Activated CD4-positive, CD25-positive, alpha-beta regulatory T cell treated with anti-CD3 and anti-CD28 coated beads, Interleukin-2, amount 50 U/mL, for 24 hours (primary cell): ENCODE data around the gene CEND1.

Source experiments
- ATAC-seq, 2 donors: fragments of 150-1000 bp; cut with Tn5 transposase; one replicate each; pipeline ENCODE4 v1.10.0; 2021; ENCODE audit warnings: mild to moderate bottlenecking in 1 of 2, moderate library complexity in 1 of 2

CEND1 gene

DNA sequence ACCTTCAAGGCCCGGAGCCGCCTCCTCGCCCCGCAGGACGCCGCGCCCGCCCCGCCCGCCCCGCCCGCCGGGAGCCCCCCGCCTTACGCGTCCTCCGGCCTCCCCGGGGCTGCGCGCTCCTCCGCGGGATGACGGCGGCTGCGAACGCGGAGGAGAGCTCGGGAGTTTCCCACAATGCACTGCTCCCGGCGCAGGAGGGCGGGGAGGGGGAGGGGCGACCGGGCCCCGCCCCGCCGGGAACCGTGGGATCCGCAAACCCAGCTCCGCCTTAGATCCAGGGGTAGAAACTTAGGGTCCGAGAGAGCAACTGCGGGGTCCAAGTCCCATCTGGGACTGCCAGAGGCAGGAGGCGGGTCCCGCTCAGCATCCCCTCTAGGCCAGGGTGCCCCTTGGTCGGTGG, at the start of gene CEND1:
CEND1 (minus strand) TSS at position 148 of the 400 bp plus-strand sequence. CDS start 1,514 bp downstream, outside the sequence.
- peak; percentile 44 to 65 for ATAC-seq

- ATAC-seq = no peak
Observed at GRCh38 chr11:839280-839623, 49.4 kb upstream of the CEND1 start.

DNA sequence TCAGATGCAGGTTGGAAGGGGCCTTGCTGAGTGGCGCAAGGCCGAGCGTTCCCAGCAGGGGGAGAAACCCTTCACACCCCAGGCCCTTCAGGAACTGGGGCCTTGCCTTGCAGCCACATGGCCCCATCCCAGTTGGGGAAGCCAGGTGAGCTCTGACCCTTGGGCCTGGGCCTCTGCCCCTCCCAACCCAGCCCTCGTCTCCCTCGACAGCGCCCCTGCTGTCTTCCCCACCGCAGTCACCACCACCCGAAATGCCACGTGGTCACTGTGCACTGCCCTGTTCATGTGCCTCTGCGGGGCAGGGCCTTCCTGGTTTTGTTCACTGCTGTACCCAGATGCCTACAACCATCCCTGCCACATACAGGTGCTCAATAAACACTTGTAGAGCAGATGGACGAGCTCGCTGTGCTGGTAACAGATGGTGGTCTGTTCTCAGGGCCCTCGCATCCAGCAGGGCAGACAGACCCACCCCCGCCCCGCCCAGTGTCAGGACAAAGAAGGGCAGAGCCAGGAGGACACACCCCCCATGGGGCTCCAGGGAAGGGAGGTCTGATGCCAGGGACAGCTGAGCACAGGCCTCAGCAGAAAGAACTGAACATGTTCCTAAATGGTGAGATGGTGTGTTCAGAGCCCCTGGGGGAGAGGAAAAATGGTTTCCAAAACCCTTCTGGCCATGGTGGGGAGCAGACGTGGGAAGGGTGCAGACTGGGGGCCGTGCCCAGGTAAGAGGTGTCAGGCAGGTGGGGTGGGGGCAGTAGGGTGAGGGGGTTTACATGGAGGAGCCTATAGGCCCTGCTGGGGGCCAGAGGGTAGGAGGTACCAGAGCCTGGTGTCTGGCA, 48.8 kb upstream of the CEND1 start:
- ATAC-seq = no peak

DNA sequence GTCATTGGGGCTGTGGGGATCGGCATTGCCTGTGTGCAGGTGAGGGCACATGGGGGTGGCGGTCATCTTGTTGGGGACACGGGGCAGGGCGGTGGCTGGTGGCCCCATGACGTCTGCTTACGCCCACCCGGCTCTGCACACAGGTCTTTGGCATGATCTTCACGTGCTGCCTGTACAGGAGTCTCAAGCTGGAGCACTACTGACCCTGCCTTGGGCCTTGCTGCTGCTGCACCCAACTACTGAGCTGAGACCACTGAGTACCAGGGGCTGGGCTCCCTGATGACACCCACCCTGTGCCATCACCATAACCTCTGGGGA, 48.1 kb upstream of the CEND1 start:
- ATAC-seq = no peak

GRCh38 chr11:837189-837989, 47.5 kb upstream of the CEND1 start:
- ATAC-seq = no peak

DNA sequence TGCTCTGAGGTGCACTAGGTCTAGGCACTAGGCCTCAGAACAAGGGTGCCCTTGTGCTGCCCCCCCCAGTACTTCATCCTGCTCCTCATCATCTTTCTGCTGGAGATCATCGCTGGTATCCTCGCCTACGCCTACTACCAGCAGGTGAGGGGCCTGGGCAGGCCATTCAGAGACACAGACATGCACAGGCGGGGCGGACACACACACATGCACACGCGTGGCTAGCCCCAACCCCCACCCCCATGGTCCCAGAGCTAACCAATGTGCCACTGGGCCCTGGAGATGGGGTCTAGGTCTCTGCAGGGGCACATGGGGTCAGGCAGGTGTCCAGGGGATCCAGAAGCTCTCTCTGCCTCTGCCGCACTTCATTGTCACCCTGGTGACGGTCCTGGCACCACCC, 46.8 kb upstream of the CEND1 start:
- no peak for ATAC-seq

GRCh38 chr11:836274-836673, 46.4 kb upstream of the CEND1 start:
- no peak for ATAC-seq

DNA sequence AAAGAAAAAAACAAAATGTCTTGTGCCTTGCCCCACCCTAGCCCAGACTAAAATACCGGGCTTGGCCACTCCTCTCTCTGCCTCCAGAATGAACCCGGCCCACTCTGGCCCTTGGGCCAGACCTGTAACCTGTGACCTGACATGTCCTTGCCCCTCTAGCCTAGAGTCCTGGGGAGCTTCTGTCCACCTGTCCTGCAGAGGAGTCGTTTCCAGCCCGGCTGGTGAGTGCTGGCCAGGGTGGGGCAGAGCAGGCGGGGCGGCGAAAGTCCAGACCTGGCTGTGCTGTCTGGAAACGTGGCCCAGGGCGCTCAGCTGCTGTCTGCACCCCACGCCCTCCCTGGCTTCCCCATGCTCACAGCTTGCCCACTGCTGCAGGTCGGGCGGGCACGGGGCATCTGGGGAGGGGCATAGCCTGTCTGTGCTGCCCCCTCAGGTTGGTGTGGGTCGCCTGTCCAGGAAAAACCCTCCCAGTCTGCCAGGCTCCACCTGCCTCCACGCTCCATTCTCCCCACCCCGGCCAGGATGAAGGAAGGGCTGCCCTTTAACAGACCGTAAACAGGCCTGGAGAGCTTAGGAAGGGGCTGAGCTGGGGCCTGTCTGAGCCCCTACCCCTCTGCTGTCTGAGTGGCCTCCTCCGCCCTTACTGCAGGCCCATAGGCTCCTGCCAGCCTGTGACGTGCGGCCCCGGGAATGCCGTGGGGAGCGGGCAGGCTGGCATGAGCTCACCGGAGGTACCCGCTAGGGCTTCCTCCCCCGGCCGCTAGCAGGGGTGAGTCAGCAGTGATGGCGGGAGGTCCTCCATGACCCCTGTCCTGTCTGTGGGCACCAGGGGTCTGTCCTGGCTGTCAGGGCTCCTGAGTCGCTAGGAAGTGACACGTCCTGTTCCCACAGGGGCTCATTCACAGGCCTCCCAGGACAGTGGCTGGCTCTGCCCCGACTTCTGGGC, 44.8 kb upstream of the CEND1 start:
- ATAC-seq = no peak

DNA sequence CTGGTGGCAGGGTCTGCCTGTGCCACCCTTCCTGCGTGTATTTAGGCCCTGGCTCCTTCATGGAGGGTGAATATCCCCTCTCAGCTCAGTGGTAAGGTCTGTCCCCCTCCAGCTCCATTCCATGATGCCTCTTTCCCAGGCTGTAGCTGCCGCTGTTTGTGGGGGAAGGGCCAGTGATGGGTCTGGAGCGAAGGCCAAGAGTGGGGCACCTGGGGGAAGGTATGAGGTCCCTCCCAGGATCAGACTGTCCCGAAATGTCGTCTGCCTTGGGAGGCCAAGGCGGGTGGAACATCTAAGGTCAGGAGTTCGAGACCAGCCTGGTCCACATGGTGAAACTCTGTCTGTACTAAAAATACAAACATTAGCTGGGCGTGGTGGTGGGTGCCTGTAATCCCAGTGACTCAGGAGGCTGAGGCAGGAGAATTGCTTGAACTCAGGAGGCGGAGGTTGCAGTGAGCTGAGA, 44.0 kb upstream of the CEND1 start:
- no peak for ATAC-seq

DNA sequence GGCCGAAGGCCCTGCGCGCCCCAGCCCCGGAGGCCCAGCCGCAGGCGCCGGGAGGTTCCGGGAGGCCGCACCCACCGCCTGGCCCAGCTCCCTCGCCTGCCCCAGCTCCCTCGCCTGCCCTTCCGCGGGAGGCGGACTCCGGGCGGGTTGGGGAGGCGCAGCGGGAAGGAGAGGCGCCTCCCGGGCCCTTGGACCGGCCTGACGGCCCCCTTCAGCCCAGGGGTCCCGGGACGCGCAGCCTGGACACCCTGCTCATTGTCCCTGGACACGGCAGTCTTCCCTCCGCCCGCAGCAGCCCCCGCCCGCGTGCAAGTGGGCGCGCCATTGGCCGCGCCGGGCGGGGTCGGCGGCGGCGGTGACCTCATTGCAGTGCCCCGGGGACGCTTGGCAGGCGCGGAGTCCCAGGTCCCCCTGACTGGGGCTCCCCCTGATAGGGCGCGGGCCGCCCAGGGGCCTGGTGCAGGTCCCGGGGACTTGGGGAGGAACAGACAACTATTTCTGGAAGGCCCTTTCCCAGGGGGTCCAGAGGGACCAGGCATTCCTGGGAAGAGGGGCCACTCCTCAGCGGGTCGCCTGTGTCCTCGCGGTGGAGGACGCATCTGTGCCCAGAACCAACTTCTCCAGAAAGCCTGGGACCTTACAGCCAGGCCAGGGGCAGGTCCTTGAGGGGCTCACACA, 43.4 kb upstream of the CEND1 start:
- ATAC-seq = peak; percentile 20 to 22

- peak; percentile 50 to 62 for ATAC-seq
Observed at GRCh38 chr11:832529-833113, 42.7 kb upstream of the CEND1 start, which contains the start of gene CD151. TSS of gene CD151 (plus strand) at chr11:832952. CDS start at chr11:836070, 3,118 bp downstream.

DNA sequence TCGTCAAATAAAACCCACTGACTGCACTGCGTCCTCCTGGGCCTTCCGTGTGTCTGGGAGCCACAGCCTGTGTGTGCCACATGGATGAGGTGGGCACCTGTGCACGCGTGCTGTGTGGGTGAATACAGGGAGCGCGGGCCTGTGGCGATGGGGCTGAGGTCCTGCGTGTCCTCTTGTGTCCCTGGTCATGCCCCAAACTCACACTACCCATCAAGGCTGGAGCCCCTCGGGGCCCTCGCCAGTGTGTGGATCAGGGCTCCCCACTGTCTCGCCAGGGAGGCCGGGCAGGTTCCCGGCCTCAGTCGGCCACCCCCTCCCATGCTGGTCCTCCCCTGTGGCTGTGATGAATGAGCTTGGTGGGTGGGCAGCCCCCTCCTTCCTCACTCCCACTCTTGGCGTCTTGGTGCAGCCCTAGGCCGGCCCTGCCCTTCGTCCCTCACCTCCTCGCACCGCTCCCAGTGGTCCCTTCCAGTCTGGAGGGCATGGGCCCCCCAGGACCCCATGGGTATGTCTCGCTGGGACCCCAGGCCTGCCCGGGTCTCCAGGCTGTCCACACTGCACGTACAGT, 42.2 kb upstream of the CEND1 start:
- ATAC-seq = no peak

- no peak for ATAC-seq
Observed at GRCh38 chr11:831118-831864, 41.4 kb upstream of the CEND1 start.

DNA sequence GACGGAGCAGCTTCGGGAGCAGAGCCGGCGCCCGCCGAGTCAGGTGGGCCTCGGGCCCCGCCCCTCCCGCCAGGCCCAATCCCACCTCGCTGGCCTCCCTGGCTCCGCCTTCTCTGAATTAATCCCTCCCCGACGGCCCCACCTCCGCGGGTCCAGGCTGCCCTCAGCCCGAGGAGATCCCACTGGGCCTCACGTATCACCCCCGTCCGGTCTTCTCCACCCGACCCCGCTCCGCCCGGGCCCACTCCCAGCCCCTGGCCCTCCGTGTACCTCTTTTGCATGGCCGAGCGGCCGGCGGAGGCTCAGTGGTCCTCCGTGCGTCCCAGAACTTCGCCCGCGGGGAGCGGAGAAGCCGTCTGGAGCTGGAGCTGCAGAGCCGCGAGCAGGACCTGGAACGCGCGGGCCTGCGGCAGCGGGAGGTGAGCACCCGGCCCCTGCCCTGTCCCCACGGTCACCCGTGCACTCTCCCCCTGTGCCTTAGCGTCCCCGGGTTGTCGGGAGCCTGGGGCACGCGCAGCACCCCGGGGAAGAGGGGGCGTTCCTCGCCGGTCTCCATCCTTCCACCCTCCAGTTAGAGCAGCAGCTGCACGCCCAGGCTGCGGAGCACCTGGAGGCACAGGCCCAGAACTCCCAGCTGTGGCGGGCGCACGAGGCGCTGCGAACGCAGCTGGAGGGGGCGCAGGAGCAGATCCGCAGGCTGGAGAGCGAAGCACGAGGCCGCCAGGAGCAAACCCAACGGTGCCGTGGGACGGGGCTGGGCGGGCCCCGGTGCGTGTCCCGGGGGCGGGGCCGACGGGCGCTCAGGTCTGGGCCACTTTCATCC, 40.6 kb upstream of the CEND1 start:
- ATAC-seq = peak; percentile 52 to 53

DNA sequence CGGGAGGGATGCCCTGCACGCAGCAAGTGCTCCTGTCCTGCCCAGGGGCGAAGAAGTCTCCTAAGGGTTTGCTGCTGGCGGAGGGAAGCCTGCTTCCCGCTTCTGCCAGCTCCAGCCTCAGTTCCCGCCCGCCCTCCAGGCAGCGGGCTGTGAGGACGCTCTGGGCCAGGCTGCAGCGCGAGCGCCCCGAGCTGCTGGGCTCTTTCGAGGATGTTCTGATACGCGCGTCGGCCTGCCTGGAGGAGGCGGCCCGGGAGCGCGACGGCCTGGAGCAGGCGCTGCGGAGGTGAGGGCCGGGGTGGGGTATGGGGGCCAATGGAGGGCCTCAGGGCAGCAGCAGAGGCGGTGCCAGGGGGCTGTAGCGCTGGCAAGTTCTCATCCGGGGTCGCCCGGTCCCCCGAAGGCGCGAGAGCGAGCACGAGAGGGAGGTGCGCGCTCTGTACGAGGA, 40.0 kb upstream of the CEND1 start:
- peak in 1 of 2 donors; percentile 3 for ATAC-seq

DNA sequence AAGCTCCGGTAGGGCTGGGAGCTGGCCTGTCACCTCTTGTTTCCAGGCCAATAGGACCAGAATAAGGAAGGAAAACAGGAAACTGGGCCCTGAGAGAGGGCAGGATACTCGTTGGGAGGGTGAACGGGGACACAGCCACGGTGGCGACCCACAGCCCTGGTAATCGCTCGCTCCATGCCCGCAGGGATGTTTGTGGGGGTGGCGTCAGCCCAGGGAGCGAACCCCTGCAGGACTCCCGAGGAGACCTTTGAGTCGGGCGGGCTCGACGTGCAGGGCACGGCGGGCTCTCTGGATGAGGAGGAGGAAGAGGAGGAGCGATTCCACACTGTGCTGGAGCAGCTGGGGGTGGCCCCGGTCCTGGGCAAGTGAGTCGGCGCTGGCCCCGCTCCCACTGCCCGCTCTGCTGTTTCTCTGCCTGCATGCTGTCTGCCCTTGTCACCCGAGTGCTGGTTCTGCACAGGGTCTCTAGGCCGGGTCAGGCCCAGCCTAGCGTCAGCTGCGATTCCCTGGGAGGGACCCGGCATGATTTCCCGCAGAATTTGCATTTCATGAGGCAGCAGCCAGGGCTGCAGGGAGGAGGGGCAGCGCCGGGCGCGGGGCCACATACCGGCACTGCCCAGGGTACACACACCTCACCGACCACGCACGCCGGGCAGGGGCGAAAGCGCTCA, 39.4 kb upstream of the CEND1 start:
- ATAC-seq = no peak

- no peak for ATAC-seq
Observed at GRCh38 chr11:828506-829175, 38.8 kb upstream of the CEND1 start.

DNA sequence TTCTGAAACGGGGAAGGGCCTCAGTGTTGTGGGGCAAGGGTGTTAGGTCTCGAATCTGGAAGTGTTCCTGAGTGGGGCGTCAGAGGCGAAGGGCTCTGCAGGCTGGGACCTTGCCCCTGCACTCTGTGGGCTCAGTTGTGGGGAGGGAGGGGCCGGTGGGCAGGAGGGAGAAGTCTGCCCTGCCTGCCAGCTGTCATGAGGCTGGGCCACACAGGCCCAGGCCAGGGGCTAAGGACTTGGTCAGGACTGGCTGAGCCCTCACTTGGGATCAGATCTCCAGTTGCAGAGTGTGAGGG, 38.0 kb upstream of the CEND1 start, which contains the start of gene CRACR2B:
CRACR2B (plus strand) TSS at position 23 of the 296 bp plus-strand sequence. CDS start 689 bp downstream, outside the sequence.
- no peak for ATAC-seq
